Naive thymus-derived CD4-positive, alpha-beta T cell (primary cell): ENCODE data around the gene EDAR. TPM values are rescaled to one million over a fixed set of nuclear protein-coding genes. Genes with fewer than 3 reads are reported as not detected.

Source experiments
- ATAC-seq: fragments of 150-1000 bp; cut with Tn5 transposase; 2 replicates; pipeline ENCODE4 v1.10.0; 2021; ENCODE audit warnings: mild to moderate bottlenecking, moderate library complexity
- CTCF ChIA-PET: fragments of 350-600 bp; sonication (Branson Sonifier 250); formaldehyde crosslinking; loops from one replicate; lab custom pipeline; 2021; ENCODE audit warnings: antibody characterized with exemption; lab: Charles Lee
- POLR2A ChIA-PET: fragments of 350-600 bp; sonication (Branson Sonifier 250); formaldehyde crosslinking; loops from one replicate; lab custom pipeline; 2021; ENCODE audit warnings: antibody characterized with exemption, inconsistent platforms; lab: Charles Lee
- DNase-seq, 9 donors: peaks; one replicate each; pipeline versions ENCODE4 v3.0.0 to v3.0.0-alpha.2; 2020 to 2022; ENCODE audit warnings: mixed read lengths in 1 of 9
- H3K27ac ChIP-seq: one replicate; pipeline ENCODE4 v1.7.0; 2013; ENCODE audit warnings: mild to moderate bottlenecking, low read depth, low read length, moderate library complexity
- H3K27me3 ChIP-seq, 2 donors: one replicate each; pipeline ENCODE4 v1.7.0; 2013; ENCODE audit warnings: low read length in 2 of 2, mild to moderate bottlenecking in 2 of 2, moderate library complexity in 2 of 2; ENCODE audit not compliant: control insufficient read depth in 2 of 2, insufficient read depth in 2 of 2
- H3K36me3 ChIP-seq, 3 experiments: 1 replicate in 2 of 3; 2 replicates in 1 of 3; pipeline ENCODE4 v1.7.0; 2013; ENCODE audit warnings: low read length in 3 of 3, mild to moderate bottlenecking in 3 of 3, moderate library complexity in 1 of 3; ENCODE audit not compliant: insufficient read depth in 3 of 3, control insufficient read depth in 2 of 3
- H3K4me1 ChIP-seq, 2 donors: one replicate each; pipeline ENCODE4 v1.7.0; 2013; ENCODE audit warnings: low read length in 2 of 2, mild to moderate bottlenecking in 2 of 2, moderate library complexity in 1 of 2; ENCODE audit not compliant: control insufficient read depth in 2 of 2, insufficient read depth in 2 of 2
- H3K4me3 ChIP-seq: 2 replicates; pipeline ENCODE4 v1.7.0; 2013; ENCODE audit warnings: mild to moderate bottlenecking, low read length
- H3K9me3 ChIP-seq, 3 experiments: 1 replicate in 2 of 3; 2 replicates in 1 of 3; pipeline ENCODE4 v1.7.0; 2013; ENCODE audit warnings: low read length in 3 of 3; ENCODE audit not compliant: control insufficient read depth in 2 of 3
- H3K27ac Mint-ChIP-seq, 9 donors: one replicate each; pipeline ENCODE4 v1.8.0; 2020 to 2022; ENCODE audit warnings: mixed read lengths in 9 of 9, mild to moderate bottlenecking in 8 of 9, moderate library complexity in 5 of 9, inconsistent platforms in 2 of 9
- H3K27me3 Mint-ChIP-seq, 5 donors: one replicate each; pipeline ENCODE4 v1.8.0; 2021 to 2022; ENCODE audit warnings: mixed read lengths in 5 of 5, mild to moderate bottlenecking in 1 of 5
- H3K36me3 Mint-ChIP-seq, 5 donors: one replicate each; pipeline ENCODE4 v1.8.0; 2020 to 2022; ENCODE audit warnings: mixed read lengths in 5 of 5, mild to moderate bottlenecking in 3 of 5, inconsistent platforms in 1 of 5
- H3K4me1 Mint-ChIP-seq, 7 donors: one replicate each; pipeline ENCODE4 v1.8.0; 2020 to 2022; ENCODE audit warnings: mixed read lengths in 7 of 7, mild to moderate bottlenecking in 3 of 7, inconsistent platforms in 1 of 7
- H3K4me3 Mint-ChIP-seq, 10 donors: one replicate each; pipeline ENCODE4 v1.8.0; 2020 to 2022; ENCODE audit warnings: mild to moderate bottlenecking in 10 of 10, mixed read lengths in 10 of 10, moderate library complexity in 6 of 10, inconsistent platforms in 2 of 10
- H3K9me3 Mint-ChIP-seq, 11 donors: one replicate each; pipeline ENCODE4 v1.8.0; 2020 to 2022; ENCODE audit warnings: mixed read lengths in 11 of 11, mild to moderate bottlenecking in 4 of 11, inconsistent platforms in 1 of 11, moderate library complexity in 1 of 11
- intact Hi-C, 2 donors: fragments of 100-400 bp; cut with micrococcal nuclease; formaldehyde crosslinking; loops; one replicate each; pipeline ENCODE4 v1.15.1; 2023
- polyA plus RNA-seq, 2 donors: library from polyadenylated mRNA; unstranded; fragments of 300-500 nt; fragmentation: Illumina TruSeq; gene quantifications; one replicate each; pipeline ENCODE4 v1.2.3, GENCODE V29; 2021
- total RNA-seq, 6 experiments: library from RNA in 5 of 6; stranded (reverse) in 5 of 6; gene quantifications; 1 replicate in 5 of 6; 2 replicates in 1 of 6; pipeline ENCODE4 v1.2.3 and lab custom pipeline; 2021 to 2026

EDAR gene
- total and polyA plus RNA-seq, 7 experiments from 2014 or later = 0.17 to 26.8 (median 21.6) TPM

GRCh38 chr2:108965540-108966289 lies 23.3 kb downstream of the EDAR start:
- Histone ChIP-seq H3K27me3 (no peaks in the 10 kb centered on the region), H3K27ac (peak overlapping the region; percentile 49), H3K4me3 (no peak overlapping the region), H3K9me3 (no peaks in the 10 kb centered on the region), H3K4me1 (peaks cover 21 to 76% of the 10 kb centered on the region in 2 donors), H3K36me3 (no peaks in the 10 kb centered on the region)
- ChIA-PET CTCF (interaction anchor here (1.3 kb wide), 1 partner anchor 21 kb away, joined by 4 read pairs; no protein-coding TSS in a partner anchor), POLR2A (interaction anchor here (0.6 to 2.3 kb wide), 2 partner anchors 13 to 66 kb away, joined by 3 to 10 read pairs; no protein-coding TSS in a partner anchor)
- peak; percentile 87 for ATAC-seq
- Mint-ChIP-seq H3K4me3 (peak overlapping the region; percentile 47 to 89 (median 80)), H3K36me3 (no peaks in the 10 kb centered on the region), H3K4me1 (peaks cover 21 to 100% (median 94%) of the 10 kb centered on the region in 7 donors), H3K27ac (peak overlapping the region in 8 of 9 donors; percentile 28 to 93 (median 87)), H3K27me3 (no peaks in the 10 kb centered on the region), H3K9me3 (no peaks in the 10 kb centered on the region)
- peak in 7 of 9 donors; percentile 62 to 71 (median 69) for DNase-seq
- intact Hi-C loops = loop anchor here in 1 of 2 donors (1.0 to 2.0 kb wide), 4 partner anchors 7 to 65 kb away; no protein-coding TSS in a partner anchor

- POLR2A ChIA-PET = interaction anchor here (1.3 kb wide), 1 partner anchor 25 kb away, joined by 4 read pairs; no protein-coding TSS in a partner anchor
- Histone ChIP-seq H3K36me3 (no peaks in the 10 kb centered on the region), H3K4me3 (peak overlapping the region; percentile 28), H3K9me3 (no peaks in the 10 kb centered on the region), H3K27me3 (no peaks in the 10 kb centered on the region), H3K27ac (no peak overlapping the region), H3K4me1 (peaks cover 21 to 86% of the 10 kb centered on the region in 2 donors)
- Mint-ChIP-seq H3K36me3 (peaks cover 0 to 7% (median 0%) of the 10 kb centered on the region in 5 donors), H3K4me1 (peaks cover 18 to 100% (median 94%) of the 10 kb centered on the region in 7 donors), H3K27me3 (no peaks in the 10 kb centered on the region), H3K27ac (peak overlapping the region in 7 of 9 donors; percentile 36 to 93 (median 48)), H3K4me3 (peak overlapping the region in 9 of 10 donors; percentile 4 to 89 (median 80)), H3K9me3 (peaks cover 0 to 3% (median 0%) of the 10 kb centered on the region in 11 donors)
- intact Hi-C loops = no loop called here
- ATAC-seq (no peak), DNase-seq (no peak)
- CTCF ChIA-PET = interaction anchor here (0.7 kb wide), 1 partner anchor 26 kb away, joined by 3 read pairs; the partner anchor contains the start of gene EDAR
Measured at GRCh38 chr2:108963057-108963456, 26.0 kb downstream of the EDAR start.

- intact Hi-C loops = no loop called here
- Mint-ChIP-seq H3K27ac (peak overlapping the region in 5 of 9 donors; percentile 26 to 98 (median 58)), H3K9me3 (peaks cover 0 to 3% (median 0%) of the 10 kb centered on the region in 11 donors), H3K4me3 (peak overlapping the region in 7 of 10 donors; percentile 3 to 56 (median 28)), H3K36me3 (peaks cover 0 to 10% (median 0%) of the 10 kb centered on the region in 5 donors), H3K4me1 (peaks cover 23 to 100% (median 93%) of the 10 kb centered on the region in 7 donors), H3K27me3 (no peaks in the 10 kb centered on the region)
- Histone ChIP-seq H3K4me1 (peaks cover 21 to 85% of the 10 kb centered on the region in 2 donors), H3K9me3 (no peaks in the 10 kb centered on the region), H3K27me3 (no peaks in the 10 kb centered on the region), H3K4me3 (no peak overlapping the region), H3K36me3 (no peaks in the 10 kb centered on the region), H3K27ac (no peak overlapping the region)
- DNase-seq (no peak), ATAC-seq (no peak)
- ChIA-PET POLR2A (interaction anchor here (0.6 to 1.0 kb wide), 3 partner anchors 9 to 67 kb away, joined by 3 to 4 read pairs (median 4); no protein-coding TSS in a partner anchor), CTCF (interaction anchor here (0.8 to 0.9 kb wide), 2 partner anchors 25 to 33 kb away, joined by 3 read pairs; no protein-coding TSS in a partner anchor)
Measured at GRCh38 chr2:108961796-108962195, 27.2 kb downstream of the EDAR start.

- Mint-ChIP-seq H3K36me3 (peaks cover 0 to 10% (median 6%) of the 10 kb centered on the region in 5 donors), H3K9me3 (peaks cover 0 to 3% (median 0%) of the 10 kb centered on the region in 11 donors), H3K4me3 (peak overlapping the region in 8 of 10 donors; percentile 13 to 89 (median 59)), H3K27me3 (no peaks in the 10 kb centered on the region), H3K4me1 (peaks cover 10 to 90% (median 85%) of the 10 kb centered on the region in 7 donors), H3K27ac (peak overlapping the region in 8 of 9 donors; percentile 78 to 98 (median 94))
- Histone ChIP-seq H3K9me3 (no peaks in the 10 kb centered on the region), H3K36me3 (no peaks in the 10 kb centered on the region), H3K27ac (no peak overlapping the region), H3K4me1 (peaks cover 10 to 76% of the 10 kb centered on the region in 2 donors), H3K27me3 (no peaks in the 10 kb centered on the region), H3K4me3 (no peak overlapping the region)
- ChIA-PET CTCF (interaction anchor here (1.6 kb wide), 1 partner anchor 27 kb away, joined by 6 read pairs; no protein-coding TSS in a partner anchor), POLR2A (interaction anchor here (0.7 to 2.8 kb wide), 7 partner anchors 8 to 72 kb away, joined by 3 to 13 read pairs (median 3); no protein-coding TSS in a partner anchor)
- ATAC-seq (no peak), DNase-seq (no peak)
- intact Hi-C loops = no loop called here
Measured at GRCh38 chr2:108960006-108960405, 29.0 kb downstream of the EDAR start.

GRCh38 chr2:108959401-108959800 lies 29.6 kb downstream of the EDAR start:
- Histone ChIP-seq H3K4me3 (no peak overlapping the region), H3K36me3 (no peaks in the 10 kb centered on the region), H3K27me3 (no peaks in the 10 kb centered on the region), H3K9me3 (no peaks in the 10 kb centered on the region), H3K27ac (no peak overlapping the region), H3K4me1 (peaks cover 4 to 69% of the 10 kb centered on the region in 2 donors)
- ChIA-PET POLR2A (interaction anchor here (0.7 to 2.8 kb wide), 7 partner anchors 8 to 72 kb away, joined by 3 to 13 read pairs (median 3); no protein-coding TSS in a partner anchor), CTCF (interaction anchor here (1.6 kb wide), 1 partner anchor 27 kb away, joined by 6 read pairs; no protein-coding TSS in a partner anchor)
- no peak for DNase-seq
- H3K4me3 Mint-ChIP-seq = peak overlapping the region in 8 of 10 donors; percentile 15 to 89 (median 80)
- H3K27ac Mint-ChIP-seq = peak overlapping the region in 8 of 9 donors; percentile 87 to 98 (median 96)
- peaks cover 0 to 3% (median 0%) of the 10 kb centered on the region in 11 donors for H3K9me3 Mint-ChIP-seq
- intact Hi-C loops = loop anchor here in 1 of 2 donors (2.0 kb wide), 1 partner anchor 31 kb away; no protein-coding TSS in a partner anchor
- peaks cover 8 to 85% (median 81%) of the 10 kb centered on the region in 7 donors for H3K4me1 Mint-ChIP-seq
- ATAC-seq = no peak
- no peaks in the 10 kb centered on the region for H3K27me3 Mint-ChIP-seq
- H3K36me3 Mint-ChIP-seq = peaks cover 0 to 13% (median 8%) of the 10 kb centered on the region in 5 donors
